K562 (cell line): ENCODE results near the gene NSUN6. TPM values are rescaled to one million over a fixed set of nuclear protein-coding genes. Genes with fewer than 3 reads are reported as not detected.

ENCODE experiments used
- ATAC-seq: fragments of 200-7000 bp; cut with Tn5 transposase; 3 replicates; pipeline ENCODE4 v1.9.1; 2020; ENCODE audit warnings: moderate library complexity
- BruUV-seq: library from RNA; stranded (reverse); fragments of 400-500 nt; replicated peaks from 2 replicates; lab custom pipeline; 2021; lab: Mats Ljungman, UMichigan
- CTCF ChIA-PET: fragments of 300-600 bp; formaldehyde crosslinking; extraction: SDS; loops from one replicate; lab custom pipeline; 2021; ENCODE audit warnings: low intra/inter-chr PET ratio; lab: Yijun Ruan, JAX
- POLR2A ChIA-PET: fragments of 300-600, 350-650 bp; sonication (Branson Sonifier 250); formaldehyde crosslinking; extraction: SDS; loops from one replicate; lab custom pipeline; 2021; ENCODE audit warnings: antibody characterized with exemption, inconsistent platforms; lab: Yijun Ruan, JAX
- DNase-seq, 4 experiments: peaks; one replicate each; pipeline versions ENCODE4 v3.0.0 to v3.0.0-alpha.2; 2011 to 2018; ENCODE audit warnings: low spot score in 3 of 4, mixed read lengths in 3 of 4; ENCODE audit errors: extremely low read depth in 1 of 4
- FAIRE-seq: peaks from 2 replicates; lab custom pipeline; 2011; peaks lifted over from hg19 to GRCh38; lab: Jason Lieb, UNC
- H2AFZ ChIP-seq: 2 replicates; pipeline ENCODE4 v1.6.0; 2011; ENCODE audit warnings: low read depth, low read length, control low read depth, inconsistent platforms
- H3K27ac ChIP-seq: fragments of 200-600 bp; 3 replicates; pipeline ENCODE4 v1.8.0; 2011; ENCODE audit warnings: low read depth, mild to moderate bottlenecking, control low read depth, inconsistent platforms, low read length, moderate library complexity, mixed read lengths; ENCODE audit errors: extremely low read depth
- H3K27me3 ChIP-seq, 2 experiments: fragments of 300-600 bp in 1 of 2; 2 replicates in 1 of 2; 3 replicates in 1 of 2; pipeline versions ENCODE4 v1.6.0 to v1.8.0; 2011; ENCODE audit warnings: inconsistent platforms in 2 of 2, low read length in 2 of 2, mild to moderate bottlenecking in 1 of 2, mixed read lengths in 1 of 2, moderate library complexity in 1 of 2; ENCODE audit not compliant: control insufficient read depth in 2 of 2, insufficient read depth in 2 of 2
- H3K36me3 ChIP-seq: fragments of 300-600 bp; 3 replicates; pipeline ENCODE4 v1.8.0; 2011; ENCODE audit warnings: mild to moderate bottlenecking, low read length, inconsistent platforms; ENCODE audit not compliant: control insufficient read depth, insufficient read depth
- H3K4me1 ChIP-seq, 2 experiments: fragments of 200-600 bp in 1 of 2; replicated peaks in 1 of 2; 2 replicates in 1 of 2; 3 replicates in 1 of 2; pipeline versions ENCODE4 v1.5.1 to v1.8.0; 2011; ENCODE audit warnings: inconsistent platforms in 2 of 2, low read length in 2 of 2, mild to moderate bottlenecking in 1 of 2, mixed read lengths in 1 of 2, moderate library complexity in 1 of 2; ENCODE audit not compliant: control insufficient read depth in 2 of 2, insufficient read depth in 2 of 2
- H3K4me2 ChIP-seq: 2 replicates; pipeline ENCODE4 v1.6.1; 2011; ENCODE audit warnings: low read length, control low read depth, inconsistent platforms, mixed read lengths; ENCODE audit not compliant: insufficient read depth
- H3K4me3 ChIP-seq: fragments of 200-600 bp; sonication (generic), shearing (Covaris generic); 2 replicates; pipeline ENCODE4 v1.5.1; 2016; ENCODE audit warnings: control low read depth, inconsistent platforms
- H3K79me2 ChIP-seq: fragments of 200-600 bp; 3 replicates; pipeline ENCODE4 v1.8.0; 2011; ENCODE audit warnings: low read length, inconsistent platforms; ENCODE audit not compliant: control insufficient read depth, insufficient read depth
- H3K9ac ChIP-seq, 2 experiments: 2 replicates each; pipeline versions ENCODE4 v1.6.0 to v1.6.1; 2011; ENCODE audit warnings: low read depth in 2 of 2, low read length in 2 of 2, control low read depth in 1 of 2, inconsistent platforms in 1 of 2, mild to moderate bottlenecking in 1 of 2, mixed read lengths in 1 of 2; ENCODE audit not compliant: insufficient read depth in 1 of 2
- H3K9me1 ChIP-seq: one replicate; pipeline ENCODE4 v1.6.0; 2011; ENCODE audit warnings: inconsistent platforms, mild to moderate bottlenecking, low read length, moderate library complexity; ENCODE audit not compliant: control insufficient read depth, insufficient read depth
- H3K9me3 ChIP-seq: replicated peaks from 2 replicates; pipeline ENCODE4 v1.5.1; 2011; ENCODE audit warnings: low read depth, low read length, inconsistent platforms; ENCODE audit not compliant: control insufficient read depth, insufficient read depth
- H4K20me1 ChIP-seq: replicated peaks from 2 replicates; pipeline ENCODE4 v1.6.1; 2011; ENCODE audit warnings: low read length, inconsistent platforms, mixed read lengths; ENCODE audit not compliant: control insufficient read depth, insufficient read depth
- ATF1 ChIP-seq, 2 experiments: fragments of 450-650 bp in 1 of 2; IDR thresholded peaks; 2 replicates each; pipeline ENCODE4 v1.6.1; 2016; ENCODE audit warnings: missing compliant biosample characterization in 1 of 2, missing genetic modification characterization in 1 of 2
- ATF7 ChIP-seq: fragments of 450-650 bp; IDR thresholded peaks from 2 replicates; pipeline ENCODE4 v1.7.1; 2014; ENCODE audit warnings: mild to moderate bottlenecking, moderate library complexity
- BRD4 ChIP-seq: fragments of 200-600 bp; sonication (generic); IDR thresholded peaks from 2 replicates; pipeline ENCODE4 v1.6.1; 2017; ENCODE audit warnings: inconsistent platforms
- CBX3 ChIP-seq, 2 experiments: IDR thresholded peaks; 1 replicate in 1 of 2; 2 replicates in 1 of 2; pipeline ENCODE4 v1.6.1; 2012; ENCODE audit warnings: inconsistent platforms in 2 of 2, low read length in 2 of 2, borderline replicate concordance in 1 of 2, control low read depth in 1 of 2
- ELK3 ChIP-seq: fragments of 450-650 bp; formaldehyde crosslinking; IDR thresholded peaks from 2 replicates; pipeline ENCODE4 v1.4.0; 2020; ENCODE audit warnings: mild to moderate bottlenecking
- FOXK2 ChIP-seq, 2 experiments: fragments of 450-650 bp; IDR thresholded peaks in 1 of 2; conservative IDR thresholded peaks in 1 of 2; 2 replicates each; pipeline ENCODE4 v1.6.1; 2016; ENCODE audit warnings: low read depth in 2 of 2, mild to moderate bottlenecking in 1 of 2
- MAFG ChIP-seq: fragments of 450-650 bp; conservative IDR thresholded peaks from 2 replicates; pipeline ENCODE4 v1.6.1; 2016; ENCODE audit warnings: missing genetic modification characterization, missing compliant biosample characterization
- MTA2 ChIP-seq: fragments of 450-650 bp; IDR thresholded peaks from 2 replicates; pipeline ENCODE4 v1.6.1; 2016; ENCODE audit warnings: low read depth
- NCOA4 ChIP-seq: fragments of 450-650 bp; IDR thresholded peaks from 2 replicates; pipeline ENCODE4 v1.6.1; 2018; ENCODE audit warnings: mild to moderate bottlenecking; ENCODE audit not compliant: partially characterized antibody
- NEUROD1 ChIP-seq: fragments of 150-350 bp; IDR thresholded peaks from 2 replicates; pipeline ENCODE4 v1.6.1; 2014; ENCODE audit warnings: borderline replicate concordance, low read length, low read depth; ENCODE audit not compliant: partially characterized antibody
- NONO ChIP-seq, 2 experiments: fragments of 200-400 bp in 1 of 2; fragments of 450-650 bp in 1 of 2; formaldehyde crosslinking in 1 of 2; IDR thresholded peaks; 2 replicates each; pipeline ENCODE4 v1.6.1; 2017; ENCODE audit warnings: low read depth in 2 of 2, mild to moderate bottlenecking in 2 of 2, moderate library complexity in 2 of 2, low read length in 1 of 2
- RERE ChIP-seq: sonication (generic); formaldehyde crosslinking; IDR thresholded peaks from 2 replicates; pipeline ENCODE4 v1.8.0; 2023; ENCODE audit warnings: missing genetic modification reagents, mild to moderate bottlenecking, borderline replicate concordance
- SAP30 ChIP-seq: fragments of 200-600 bp; sonication (generic); IDR thresholded peaks from 2 replicates; pipeline ENCODE4 v1.6.1; 2012; ENCODE audit warnings: borderline replicate concordance, low read depth, mild to moderate bottlenecking, moderate library complexity, low read length, control low read depth, inconsistent platforms; ENCODE audit not compliant: insufficient read depth, poor library complexity, severe bottlenecking
- SMC3 ChIP-seq: conservative IDR thresholded peaks from 2 replicates; pipeline ENCODE4 v1.6.1; 2011; ENCODE audit warnings: low read depth, low read length, improper control_type of control experiment; ENCODE audit not compliant: insufficient read depth
- ZNF263 ChIP-seq: sonication (generic); formaldehyde crosslinking; IDR thresholded peaks from 2 replicates; pipeline ENCODE4 v1.8.0; 2022; ENCODE audit warnings: mild to moderate bottlenecking, missing genetic modification reagents, borderline replicate concordance
- ZNF696 ChIP-seq: fragments of 250-450 bp; sonication (Bioruptor Pico); conservative IDR thresholded peaks from 2 replicates; pipeline ENCODE4 v1.4.0; 2020; ENCODE audit warnings: mild to moderate bottlenecking, moderate library complexity
- WGBS: fragments of 100-300 bp; shearing (Covaris generic); methylation state at CpG from one replicate; pipeline ENCODE4 v1.1.6; 2016; ENCODE audit warnings: low coverage, mixed read lengths; ENCODE audit not compliant: insufficient coverage; ENCODE audit errors: missing lambda C conversion rate; 5-methylcytosine and 5-hydroxymethylcytosine counted together
- in situ Hi-C: fragments of 300-500 bp; cut with MboI; formaldehyde crosslinking; loops from 4 replicates; pipeline ENCODE4 v1.15.0; 2018; ENCODE audit warnings: inconsistent platforms, mixed read lengths
- intact Hi-C: fragments of 100-400 bp; cut with micrococcal nuclease; formaldehyde crosslinking; loops from 2 replicates; pipeline ENCODE4 v1.14.2; 2022
- polyA plus RNA-seq, 8 experiments: library from polyadenylated mRNA; depleted of rRNA in 4 of 8; stranded (reverse) in 5 of 8; unstranded in 3 of 8; fragments of >200 nt; fragmentation: Nextera tagmentation in 2 of 8; fragmentation: Illumina TruSeq in 1 of 8; extraction: Ambion mirVana in 2 of 8; extraction: Trizol in 1 of 8; gene quantifications; 2 replicates each; pipeline versions ENCODE4 v1.2.1 to v1.2.3, GENCODE V29; 2011 to 2014; ENCODE audit warnings: inconsistent platforms in 1 of 8, missing spikeins in 1 of 8
- total RNA-seq, 7 experiments: library from RNA; depleted of rRNA in 6 of 7; stranded (reverse); fragments of >200 nt in 6 of 7; fragmentation: Illumina TruSeq in 2 of 7; extraction: Trizol in 2 of 7; gene quantifications; 2 replicates each; pipeline versions ENCODE4 v1.2.1 to v1.2.3, GENCODE V29; 2011 to 2021; ENCODE audit warnings: low replicate concordance in 1 of 7

Gene NSUN6
- total and polyA plus RNA-seq, 9 of the 15 experiments (the other 6 are each of a cell fraction or from before 2014, with no cell fraction given), result 12.5 to 33.1 (median 24.2) TPM

GRCh38 chr10:18675086-18675801, 23.9 kb upstream of the NSUN6 start:
- ChIA-PET CTCF (no interaction called here), POLR2A (no interaction called here)
- H3K36me3 ChIP-seq, result peaks cover 60% of the 10 kb centered on the region
- intact Hi-C loops (no loop called here), in situ Hi-C loops (no loop called here)
- BruUV-seq, result TSS peak; percentile 2
- H3K79me2 ChIP-seq, result no peaks in the 10 kb centered on the region
- no peaks in the 10 kb centered on the region for H3K27me3 ChIP-seq
- no peak for DNase-seq
- H3K9ac ChIP-seq, result no peak overlapping the region
- 97% methylated on average over 4 of the region's 4 CpGs for WGBS
- H3K4me1 ChIP-seq, result no peaks in the 10 kb centered on the region
- no peak overlapping the region for H3K27ac ChIP-seq
- no peak overlapping the region for H3K4me3 ChIP-seq
- H3K4me2 ChIP-seq, result no peak overlapping the region
- no peak for ATAC-seq
- H3K9me1 ChIP-seq, result no peaks in the 10 kb centered on the region
- H4K20me1 ChIP-seq, result no peaks in the 10 kb centered on the region
- FAIRE-seq, result no peak
- H3K9me3 ChIP-seq, result no peaks in the 10 kb centered on the region
- H2AFZ ChIP-seq, result no peak overlapping the region
- TF ChIP-seq ELK3, result no peak
- TF ChIP-seq SAP30, result no peak
- no peak for TF ChIP-seq MAFG (tag)
- no peak for TF ChIP-seq SMC3
- no peak for TF ChIP-seq FOXK2 (conservative IDR thresholded peaks at IDR 0.05 in 1 of 2, IDR thresholded peaks at IDR 0.05 in 1 of 2; ENCODE audit: low read depth in 2 of 2)
- TF ChIP-seq NCOA4, result no peak
- TF ChIP-seq NEUROD1, result no peak
- no peak for TF ChIP-seq CBX3 (IDR thresholded peaks at IDR 0.05; ENCODE audit: borderline replicate concordance in 1 of 2, low read length in 2 of 2)
- no peak for TF ChIP-seq NONO (IDR thresholded peaks at IDR 0.05; ENCODE audit: low read depth in 2 of 2, low read length in 1 of 2)
- TF ChIP-seq ZNF263 (CRISPR knock-in tag), result no peak
- TF ChIP-seq ATF1 (CRISPR knock-in tag; IDR thresholded peaks at IDR 0.05), result no peak
- no peak for TF ChIP-seq ATF1 (tag; IDR thresholded peaks at IDR 0.05)
- TF ChIP-seq BRD4, result no peak
- TF ChIP-seq MTA2, result no peak
- TF ChIP-seq ZNF696 (CRISPR knock-in tag), result no peak
- no peak for TF ChIP-seq ATF7
- TF ChIP-seq RERE (CRISPR knock-in tag), result no peak
